Common myeloid progenitor, CD34-positive (primary cell): ENCODE measurements around the gene TSPAN5.
A peak's percentile ranks its signal among the peaks of the same experiment; 100 is the strongest.

ENCODE experiments used
- CTCF ChIA-PET: fragments of 350-600 bp; sonication (Branson Sonifier 250); formaldehyde crosslinking; loops from one replicate; lab custom pipeline; 2021; ENCODE audit warnings: antibody characterized with exemption; lab: Charles Lee
- POLR2A ChIA-PET: fragments of 350-600 bp; sonication (Branson Sonifier 250); formaldehyde crosslinking; loops from one replicate; lab custom pipeline; 2021; ENCODE audit warnings: antibody characterized with exemption; lab: Charles Lee
- DNase-seq, 3 donors: peaks; one replicate each; pipeline versions ENCODE4 v3.0.0 to v3.0.0-alpha.2; 2013
- H3K27ac ChIP-seq, 2 experiments: 1 replicate in 1 of 2; 2 replicates in 1 of 2; pipeline ENCODE4 v1.7.0; 2013; ENCODE audit warnings: inconsistent platforms in 2 of 2, low read length in 2 of 2, mild to moderate bottlenecking in 2 of 2, low read depth in 1 of 2, moderate library complexity in 1 of 2; ENCODE audit not compliant: severe bottlenecking in 2 of 2, insufficient read depth in 1 of 2, poor library complexity in 1 of 2
- H3K27me3 ChIP-seq, 5 experiments: replicated peaks in 2 of 5; 1 replicate in 3 of 5; 2 replicates in 2 of 5; pipeline versions ENCODE4 v1.6.1 to v1.7.0; 2013; ENCODE audit warnings: low read length in 4 of 5, mild to moderate bottlenecking in 2 of 5, moderate library complexity in 2 of 5, inconsistent platforms in 1 of 5; ENCODE audit not compliant: insufficient read depth in 5 of 5, control insufficient read depth in 4 of 5
- H3K36me3 ChIP-seq, 4 experiments: 1 replicate in 2 of 4; 2 replicates in 2 of 4; pipeline versions ENCODE4 v1.6.1 to v1.7.0; 2013; ENCODE audit warnings: low read length in 3 of 4, control low read depth in 1 of 4, mild to moderate bottlenecking in 1 of 4; ENCODE audit not compliant: control insufficient read depth in 4 of 4, insufficient read depth in 4 of 4
- H3K4me1 ChIP-seq, 4 experiments: 1 replicate in 3 of 4; 2 replicates in 1 of 4; pipeline versions ENCODE4 v1.6.1 to v1.7.1; 2013; ENCODE audit warnings: low read length in 3 of 4, mild to moderate bottlenecking in 3 of 4, control low read depth in 1 of 4, inconsistent platforms in 1 of 4, moderate library complexity in 1 of 4; ENCODE audit not compliant: control insufficient read depth in 4 of 4, insufficient read depth in 4 of 4; ENCODE audit errors: control extremely low read depth in 1 of 4
- H3K4me3 ChIP-seq, 7 experiments: 1 replicate in 4 of 7; 2 replicates in 3 of 7; pipeline versions ENCODE4 v1.5.1 to v1.7.0; 2013; ENCODE audit warnings: mild to moderate bottlenecking in 7 of 7, low read length in 6 of 7, moderate library complexity in 6 of 7, inconsistent platforms in 2 of 7, low read depth in 2 of 7, control low read depth in 1 of 7; ENCODE audit not compliant: insufficient read depth in 4 of 7, control insufficient read depth in 1 of 7; ENCODE audit errors: extremely low read depth in 1 of 7
- H3K9me3 ChIP-seq, 5 experiments: 1 replicate in 4 of 5; 2 replicates in 1 of 5; pipeline versions ENCODE4 v1.6.1 to v1.7.1; 2013; ENCODE audit warnings: low read length in 4 of 5, mild to moderate bottlenecking in 2 of 5, inconsistent platforms in 1 of 5, low read depth in 1 of 5, moderate library complexity in 1 of 5; ENCODE audit not compliant: control insufficient read depth in 4 of 5, insufficient read depth in 2 of 5; ENCODE audit errors: control extremely low read depth in 1 of 5
- WGBS: methylation state at CpG from one replicate; pipeline ENCODE4 v1.1.5; 2013; ENCODE audit not compliant: insufficient coverage; 5-methylcytosine and 5-hydroxymethylcytosine counted together

Gene TSPAN5

DNA sequence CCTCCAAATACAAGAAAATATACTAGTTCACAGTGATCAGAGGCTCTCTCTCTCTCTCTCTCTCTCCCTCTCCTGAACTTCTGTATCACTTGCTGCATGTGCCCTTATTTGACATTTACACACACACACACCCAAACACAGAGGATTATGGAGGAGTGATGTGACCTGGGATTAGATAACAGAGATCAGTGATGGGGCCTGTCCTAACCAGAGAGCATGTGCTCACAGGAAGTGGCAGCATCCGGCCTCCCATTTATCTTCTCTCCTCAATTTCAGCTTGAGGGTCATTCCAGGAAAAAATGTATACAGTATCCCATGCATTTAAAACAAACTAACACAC, 143.0 kb downstream of the TSPAN5 start:
- Histone ChIP-seq H3K36me3 (no peaks in the 10 kb centered on the region), H3K9me3 (peaks cover 0 to 7% (median 0%) of the 10 kb centered on the region in 5 experiments), H3K4me1 (peaks cover 0 to 24% (median 5%) of the 10 kb centered on the region in 4 experiments), H3K27me3 (no peaks in the 10 kb centered on the region), H3K4me3 (no peak overlapping the region), H3K27ac (no peak overlapping the region)
- CTCF ChIA-PET, result no interaction called here
- no peak for DNase-seq
- 43% methylated on average over 1 of the region's 1 CpG for WGBS
- POLR2A ChIA-PET, result no interaction called here

DNA sequence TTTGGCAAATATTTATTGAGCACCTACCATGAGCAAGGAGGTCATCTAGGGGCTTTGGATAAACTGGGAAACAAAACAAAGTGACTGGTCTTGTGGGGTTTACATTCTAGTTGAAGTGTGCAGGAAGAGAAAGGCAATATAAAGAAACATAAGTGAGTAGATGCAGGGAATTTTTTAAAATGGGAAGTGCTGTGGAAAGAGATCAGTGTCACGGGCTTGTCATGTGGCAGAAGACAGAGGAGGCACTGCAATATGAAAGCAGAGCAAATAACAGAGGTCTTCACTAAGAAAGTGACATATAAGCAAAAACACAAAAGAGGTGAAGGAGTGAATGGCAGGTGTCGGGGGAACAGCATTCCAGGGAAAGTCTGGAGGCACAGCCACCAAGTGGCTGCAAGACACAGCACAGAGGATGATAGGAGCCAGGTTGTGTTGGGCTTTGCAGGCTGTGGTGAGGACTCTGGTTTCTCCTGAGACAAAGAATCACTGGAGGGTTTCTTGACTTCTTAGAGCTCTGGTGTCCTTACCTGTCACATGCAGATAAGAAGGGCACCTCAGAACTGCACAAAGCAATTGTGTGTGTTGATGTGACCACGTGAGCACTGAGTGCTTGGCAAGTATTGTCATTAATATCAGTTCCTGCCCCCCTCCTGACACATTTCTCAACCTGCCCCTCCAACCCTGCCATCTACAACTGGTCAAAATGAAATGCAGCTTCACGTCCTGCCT, 143.5 kb downstream of the TSPAN5 start:
- CTCF ChIA-PET, result no interaction called here
- H3K36me3 ChIP-seq, result no peaks in the 10 kb centered on the region
- H3K27ac ChIP-seq, result no peak overlapping the region
- H3K4me3 ChIP-seq, result no peak overlapping the region
- H3K9me3 ChIP-seq, result peaks cover 0 to 7% (median 0%) of the 10 kb centered on the region in 5 experiments
- no peaks in the 10 kb centered on the region for H3K27me3 ChIP-seq
- POLR2A ChIA-PET, result no interaction called here
- no peak for DNase-seq
- 78% methylated on average over 3 of the region's 4 CpGs for WGBS
- H3K4me1 ChIP-seq, result peaks cover 0 to 29% (median 5%) of the 10 kb centered on the region in 4 experiments

- H3K9me3 ChIP-seq, result peaks cover 0 to 7% (median 0%) of the 10 kb centered on the region in 5 experiments
These were observed 145.5 kb downstream of the TSPAN5 start for GRCh38 chr4:98512918-98513317.

GRCh38 chr4:98510757-98511517, 147.5 kb downstream of the TSPAN5 start:
- H3K9me3 ChIP-seq, result no peaks in the 10 kb centered on the region
- no peaks in the 10 kb centered on the region for H3K27me3 ChIP-seq
- H3K4me1 ChIP-seq, result peaks cover 0 to 29% (median 5%) of the 10 kb centered on the region in 4 experiments
- no peak overlapping the region for H3K27ac ChIP-seq
- DNase-seq, result peak in 2 of 3 donors; percentile 9 to 10
- WGBS, result 92% methylated on average over 2 of the region's 6 CpGs
- ChIA-PET CTCF (interaction anchor here (1.5 kb wide), 1 partner anchor 17 kb away, joined by 3 read pairs; no protein-coding TSS in a partner anchor), POLR2A (no interaction called here)
- H3K4me3 ChIP-seq, result no peak overlapping the region
- H3K36me3 ChIP-seq, result no peaks in the 10 kb centered on the region

More at GRCh38 chr4:98512918-98513317, 145.5 kb downstream of the TSPAN5 start:
- H3K36me3 ChIP-seq, result no peaks in the 10 kb centered on the region
- H3K4me1 ChIP-seq, result peaks cover 0 to 29% (median 5%) of the 10 kb centered on the region in 4 experiments
- no peaks in the 10 kb centered on the region for H3K27me3 ChIP-seq
- no peak for DNase-seq
- WGBS, result 100% methylated on average over 2 of the region's 3 CpGs
- POLR2A ChIA-PET, result no interaction called here
- no peak overlapping the region for H3K4me3 ChIP-seq
- CTCF ChIA-PET, result no interaction called here
- H3K27ac ChIP-seq, result no peak overlapping the region

DNA sequence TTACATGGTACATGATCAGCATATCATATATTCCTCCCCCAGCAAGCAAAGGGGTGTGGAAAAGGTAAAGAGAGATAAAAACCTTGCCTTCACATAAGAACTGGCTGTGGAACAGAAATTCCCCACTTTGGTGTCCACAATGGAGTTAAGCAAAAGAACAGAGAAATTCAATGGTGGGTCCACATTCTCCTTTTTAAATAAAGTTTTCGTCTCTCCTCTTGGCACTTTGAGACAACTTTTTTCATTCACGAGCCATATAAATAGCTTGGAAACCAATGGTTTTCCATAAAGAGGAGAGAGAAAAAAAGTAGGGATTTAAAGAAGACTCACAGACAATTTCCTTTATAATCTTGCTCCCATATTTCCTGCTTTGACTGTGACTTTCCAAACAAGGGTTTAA, 148.1 kb downstream of the TSPAN5 start:
- no peaks in the 10 kb centered on the region for H3K27me3 ChIP-seq
- H3K9me3 ChIP-seq, result no peaks in the 10 kb centered on the region
- no peak for DNase-seq
- no peak overlapping the region for H3K27ac ChIP-seq
- no peak overlapping the region for H3K4me3 ChIP-seq
- POLR2A ChIA-PET, result no interaction called here
- H3K36me3 ChIP-seq, result no peaks in the 10 kb centered on the region
- no CpG with 5 or more reads among the region's 2 CpGs for WGBS
- H3K4me1 ChIP-seq, result peaks cover 0 to 26% (median 5%) of the 10 kb centered on the region in 4 experiments
- CTCF ChIA-PET, result no interaction called here

- Histone ChIP-seq H3K4me1 (peaks cover 0 to 20% (median 5%) of the 10 kb centered on the region in 4 experiments), H3K4me3 (no peak overlapping the region), H3K9me3 (no peaks in the 10 kb centered on the region), H3K27me3 (no peaks in the 10 kb centered on the region), H3K36me3 (no peaks in the 10 kb centered on the region), H3K27ac (no peak overlapping the region)
- DNase-seq, result no peak
- ChIA-PET POLR2A (no interaction called here), CTCF (no interaction called here)
- 100% methylated on average over 3 of the region's 4 CpGs for WGBS
These were observed 148.7 kb downstream of the TSPAN5 start for GRCh38 chr4:98509721-98510120.
